Esophagus squamous epithelium (tissue), 4 donors: ENCODE results near the gene ARF5.

Experiments used
- CTCF ChIP-seq, 6 experiments: fragments of 450-650 bp in 4 of 6; fragments of 200-600 bp in 2 of 6; sonication (generic) in 2 of 6; IDR thresholded peaks; one replicate each; pipeline ENCODE4 v1.5.1; 2016 to 2019; ENCODE audit warnings: antibody characterized with exemption in 6 of 6, mild to moderate bottlenecking in 4 of 6, moderate library complexity in 4 of 6
- POLR2A ChIP-seq, 4 donors: fragments of 450-650 bp; IDR thresholded peaks; one replicate each; pipeline ENCODE4 v1.6.1; 2017; ENCODE audit warnings: antibody characterized with exemption in 4 of 4, mild to moderate bottlenecking in 4 of 4, moderate library complexity in 3 of 4

GRCh38 chr7:127619681-127620405 is 31.6 kb downstream of the ARF5 start:
- TF ChIP-seq CTCF (IDR thresholded peaks at IDR 0.05), result no peak
- TF ChIP-seq POLR2A (IDR thresholded peaks at IDR 0.05), result no peak
